ENCODE data around the gene LANCL2. TPM values are rescaled to one million over a fixed set of nuclear protein-coding genes. Genes with fewer than 3 reads are reported as not detected.

Gene LANCL2
- polyA plus RNA-seq, 2 donors: 6.8 to 11.7 TPM

GRCh38 chr7:55478700-55479099 lies 113.6 kb downstream of the LANCL2 start:
- H3K9me3 ChIP-seq (ENCODE audit: control insufficient read depth in 2 of 2, insufficient read depth in 1 of 2, low read depth in 1 of 2, low read length in 1 of 2): no peaks in the 10 kb centered on the region
- H3K27ac ChIP-seq (ENCODE audit: low read depth in 2 of 2, low read length in 1 of 2): no peak overlapping the region
- H3K4me1 ChIP-seq (ENCODE audit: control insufficient read depth in 2 of 2, insufficient read depth in 2 of 2, low read length in 1 of 2): no peaks in the 10 kb centered on the region
- peaks cover 3 to 4% of the 10 kb centered on the region in 2 donors for H3K36me3 ChIP-seq (ENCODE audit: control insufficient read depth in 2 of 2, insufficient read depth in 2 of 2, low read length in 1 of 2)
- H3K4me3 ChIP-seq (ENCODE audit: low read depth in 1 of 2, low read length in 2 of 2): no peak overlapping the region
- no peaks in the 10 kb centered on the region for H3K27me3 ChIP-seq (ENCODE audit: control insufficient read depth in 1 of 2, insufficient read depth in 2 of 2, low read length in 2 of 2)
- 80 to 83% methylated on average over 6 of the region's 6 CpGs for WGBS, 2 donors

- Histone ChIP-seq H3K27ac (ENCODE audit: low read depth in 2 of 2, low read length in 1 of 2) (no peak overlapping the region), H3K9me3 (ENCODE audit: control insufficient read depth in 2 of 2, insufficient read depth in 1 of 2, low read depth in 1 of 2, low read length in 1 of 2) (no peaks in the 10 kb centered on the region), H3K4me3 (ENCODE audit: low read depth in 1 of 2, low read length in 2 of 2) (no peak overlapping the region), H3K27me3 (ENCODE audit: control insufficient read depth in 1 of 2, insufficient read depth in 2 of 2, low read length in 2 of 2) (no peaks in the 10 kb centered on the region), H3K36me3 (ENCODE audit: control insufficient read depth in 2 of 2, insufficient read depth in 2 of 2, low read length in 1 of 2) (peaks cover 0 to 4% of the 10 kb centered on the region in 2 donors), H3K4me1 (ENCODE audit: control insufficient read depth in 2 of 2, insufficient read depth in 2 of 2, low read length in 1 of 2) (no peaks in the 10 kb centered on the region)
- WGBS, 2 donors: 81 to 86% methylated on average over 2 of the region's 2 CpGs
Observed at GRCh38 chr7:55481155-55481554, 116.0 kb downstream of the LANCL2 start.

GRCh38 chr7:55483046-55483445 lies 117.9 kb downstream of the LANCL2 start:
- no peaks in the 10 kb centered on the region for H3K27me3 ChIP-seq (ENCODE audit: control insufficient read depth in 1 of 2, insufficient read depth in 2 of 2, low read length in 2 of 2)
- H3K27ac ChIP-seq (ENCODE audit: low read depth in 2 of 2, low read length in 1 of 2): no peak overlapping the region
- no peaks in the 10 kb centered on the region for H3K9me3 ChIP-seq (ENCODE audit: control insufficient read depth in 2 of 2, insufficient read depth in 1 of 2, low read depth in 1 of 2, low read length in 1 of 2)
- WGBS, 2 donors: 90 to 98% methylated on average over 6 of the region's 6 CpGs
- H3K4me3 ChIP-seq (ENCODE audit: low read depth in 1 of 2, low read length in 2 of 2): no peak overlapping the region
- no peaks in the 10 kb centered on the region for H3K4me1 ChIP-seq (ENCODE audit: control insufficient read depth in 2 of 2, insufficient read depth in 2 of 2, low read length in 1 of 2)
- peaks cover 0 to 4% of the 10 kb centered on the region in 2 donors for H3K36me3 ChIP-seq (ENCODE audit: control insufficient read depth in 2 of 2, insufficient read depth in 2 of 2, low read length in 1 of 2)

Other genes with a start within 250 kb of the LANCL2 start
- 10 to 100 TPM in 1 of 2 donors, 1 to 10 TPM in 1; 7.5 to 10.8 TPM for gene VOPP1, start 207.2 kb downstream of the LANCL2 start, polyA plus RNA-seq